Cardiac septum (tissue), 1 donor: ENCODE data around the gene CRAMP1. TPM values are rescaled to one million over a fixed set of nuclear protein-coding genes. Genes with fewer than 3 reads are reported as not detected.
"Not testable (repeated sequence)": the region's sequence is repeated elsewhere in the genome, so short reads cannot be mapped to it uniquely, and the experiment has no call there.

Experiments used
- DNase-seq: peaks from one replicate; pipeline ENCODE4 v3.0.0-alpha.2; 2020; ENCODE audit warnings: low spot score
- intact Hi-C: fragments of 100-400 bp; cut with DNase I; formaldehyde crosslinking; loops from one replicate; pipeline ENCODE4 v1.14.0; 2022
- long read RNA-seq: library from polyadenylated mRNA; unstranded; transcript quantifications from one replicate; pipeline ENCODE4 v2.0.0, GENCODE V29; 2021
- total RNA-seq: library from RNA; stranded (reverse); fragmentation: NEBNext Ultra II Directional; extraction: Animal tissue kit (Norgen Biotek cat#: 25700); gene quantifications from one replicate; pipeline ENCODE4 v1.2.1, GENCODE V29; 2021
- donor health status: DM: no; HTN: no; CAD: no.

CRAMP1 gene
- 12.4 TPM for total RNA-seq
- long read RNA-seq, partial matches to known transcripts, result 4 of 12 reads
- long read RNA-seq, other reads (novel, unspliced or antisense), result 8 of 12 reads

DNA sequence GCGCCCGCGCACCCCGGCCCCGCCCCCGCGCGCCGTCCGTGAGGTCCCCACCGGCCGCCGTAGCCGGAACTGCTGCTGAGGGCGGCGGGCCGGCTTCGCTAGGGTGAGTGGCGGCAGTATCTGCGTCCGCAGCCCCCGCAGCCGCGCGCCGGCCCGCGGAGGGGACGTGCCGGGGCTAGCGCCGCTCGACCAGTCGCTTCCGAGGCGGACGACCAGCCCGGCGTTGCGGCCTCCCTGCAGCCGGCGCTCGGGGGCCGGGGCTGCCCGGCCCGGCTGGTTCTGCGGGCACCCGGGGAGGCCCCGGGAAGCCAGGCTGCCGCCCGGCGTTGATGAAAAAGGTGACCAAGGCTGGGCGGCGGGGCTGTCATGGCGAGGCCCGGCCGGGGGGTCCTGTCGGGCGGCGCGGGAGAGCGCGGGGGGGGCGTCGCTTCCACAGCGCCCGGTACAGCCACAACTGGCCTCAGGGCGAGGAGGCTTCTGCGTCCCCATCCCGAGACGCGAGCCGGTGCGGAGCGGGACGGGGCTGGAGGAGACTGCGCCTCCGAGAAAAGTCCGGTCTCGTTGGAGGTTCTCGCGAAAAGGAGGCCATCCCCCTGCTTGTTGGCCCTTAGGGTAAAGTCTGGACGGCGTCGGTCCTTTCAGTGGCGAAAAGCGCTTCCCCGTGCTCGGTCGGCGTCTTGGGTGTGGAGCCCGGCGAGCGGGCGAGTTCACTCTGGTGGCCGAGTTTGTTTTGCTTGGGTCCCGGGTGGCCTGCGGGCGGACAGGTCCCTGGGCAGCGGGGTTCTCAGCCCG lies at the start of gene CRAMP1:
Gene CRAMP1 (plus strand): TSS at position 41 of the 792 bp plus-strand sequence. CDS start 2,280 bp downstream, outside the sequence.
- intact Hi-C loops, result loop anchor here (2.0 to 10.0 kb wide), 3 partner anchors 75 to 118 kb away; partner anchors contain the start of genes MAPK8IP3 and TELO2
- DNase-seq, result no peak

DNA sequence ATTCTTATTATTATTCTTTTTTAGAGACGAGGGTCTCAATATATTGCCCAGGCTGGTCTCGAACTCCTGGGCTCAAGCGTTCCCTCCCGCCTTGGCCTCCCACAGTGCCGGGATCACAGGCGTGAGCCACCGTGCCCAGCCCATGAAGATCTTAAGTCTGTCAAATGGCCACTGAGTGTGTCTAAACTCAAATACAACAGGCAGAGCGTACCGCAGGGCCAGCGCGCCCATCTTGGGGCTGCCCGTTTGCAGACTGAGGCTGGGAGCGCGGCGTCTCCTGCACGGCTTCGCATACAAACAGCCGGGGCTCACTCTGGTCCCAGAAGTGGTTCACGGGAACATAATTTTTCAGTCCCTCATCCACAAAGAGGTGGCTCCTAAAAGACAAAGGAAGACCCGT lies 48.4 kb upstream of the CRAMP1 start:
- intact Hi-C loops, result no loop called here
- DNase-seq, result no peak

- intact Hi-C loops, result no loop called here
- no peak for DNase-seq
These were observed 47.8 kb upstream of the CRAMP1 start for GRCh38 chr16:1564325-1564724.

- no peak for DNase-seq
- intact Hi-C loops, result loop anchor here (5.0 kb wide), 1 partner anchor 68 kb away; no protein-coding TSS in a partner anchor
These were observed 46.9 kb upstream of the CRAMP1 start for GRCh38 chr16:1565083-1565805.

- intact Hi-C loops, result loop anchor here (5.0 kb wide), 1 partner anchor 71 kb away; no protein-coding TSS in a partner anchor
- DNase-seq, result no peak
These were observed 44.2 kb upstream of the CRAMP1 start for GRCh38 chr16:1567988-1568387.

DNA sequence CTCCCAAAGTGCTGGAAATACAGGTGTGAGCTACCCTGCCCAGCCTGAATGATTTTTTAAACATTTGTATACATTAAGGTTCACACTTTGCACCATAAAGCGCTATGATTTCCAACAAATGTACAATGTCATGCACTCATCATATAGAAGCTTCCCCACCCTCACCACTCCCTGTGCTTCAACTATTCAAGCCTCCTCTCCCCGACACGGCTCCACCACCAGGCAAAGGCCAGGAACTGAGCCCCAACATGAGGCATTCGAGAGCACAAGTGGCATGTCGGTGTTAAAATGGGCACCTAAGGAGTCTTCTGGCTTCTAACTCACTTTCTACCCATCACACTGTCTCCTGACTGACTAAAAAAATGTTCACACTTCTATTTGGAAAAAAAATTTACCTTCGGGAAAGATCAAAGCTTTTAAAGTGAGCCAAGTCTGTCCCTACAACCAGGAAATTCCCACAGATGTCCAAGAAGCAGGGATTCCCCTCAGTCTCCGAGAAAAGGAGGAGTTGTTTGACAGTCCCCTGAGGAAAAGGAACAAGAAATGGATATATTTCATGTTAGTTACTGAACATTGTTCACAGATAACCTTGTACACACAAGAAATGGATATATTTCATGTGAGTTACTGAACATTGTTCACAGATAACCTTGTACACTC lies 41.0 kb upstream of the CRAMP1 start:
- intact Hi-C loops, result no loop called here
- DNase-seq, result no peak

- intact Hi-C loops, result no loop called here
- no peak for DNase-seq
These were observed 39.5 kb upstream of the CRAMP1 start for GRCh38 chr16:1572673-1573072.

DNA sequence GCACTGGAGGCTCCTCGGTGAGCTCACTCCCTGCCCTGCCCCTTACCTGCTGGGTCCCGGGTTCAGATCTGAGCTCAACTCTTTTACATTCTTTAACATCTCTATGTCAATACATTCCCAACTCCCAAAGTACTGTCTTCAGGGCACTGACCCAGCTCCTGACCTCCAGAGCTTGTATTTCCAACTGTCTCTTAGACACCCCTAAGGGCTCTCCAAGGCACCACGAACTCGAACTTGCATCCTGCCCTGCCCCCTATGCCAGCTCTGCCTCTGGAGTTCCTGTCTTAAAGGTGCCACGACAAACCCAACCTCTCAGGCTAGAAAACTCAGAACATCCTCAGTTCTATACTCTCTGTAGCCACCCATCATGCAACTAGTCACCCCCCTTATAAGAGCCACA lies 38.9 kb upstream of the CRAMP1 start:
- no peak for DNase-seq
- intact Hi-C loops, result no loop called here

DNA sequence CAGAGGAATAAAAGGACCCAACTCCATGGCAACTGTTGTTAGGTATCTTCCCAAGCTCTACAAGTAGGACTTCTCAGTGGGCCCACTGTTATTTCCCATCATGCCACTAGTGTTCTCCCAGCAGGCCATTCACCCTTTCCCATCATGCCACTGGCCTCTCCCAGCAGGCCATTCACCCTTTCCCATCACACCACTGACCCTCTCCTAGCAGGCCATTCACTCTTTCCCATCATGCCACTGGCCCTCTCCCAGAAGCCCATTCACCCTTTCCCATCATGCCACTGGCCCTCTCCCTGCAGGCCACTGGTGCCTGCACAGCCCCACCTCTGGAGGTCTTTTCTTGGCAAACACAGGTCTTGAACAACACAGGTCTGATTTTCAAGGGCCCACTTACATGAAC lies 36.6 kb upstream of the CRAMP1 start:
- no peak for DNase-seq
- intact Hi-C loops, result no loop called here

DNA sequence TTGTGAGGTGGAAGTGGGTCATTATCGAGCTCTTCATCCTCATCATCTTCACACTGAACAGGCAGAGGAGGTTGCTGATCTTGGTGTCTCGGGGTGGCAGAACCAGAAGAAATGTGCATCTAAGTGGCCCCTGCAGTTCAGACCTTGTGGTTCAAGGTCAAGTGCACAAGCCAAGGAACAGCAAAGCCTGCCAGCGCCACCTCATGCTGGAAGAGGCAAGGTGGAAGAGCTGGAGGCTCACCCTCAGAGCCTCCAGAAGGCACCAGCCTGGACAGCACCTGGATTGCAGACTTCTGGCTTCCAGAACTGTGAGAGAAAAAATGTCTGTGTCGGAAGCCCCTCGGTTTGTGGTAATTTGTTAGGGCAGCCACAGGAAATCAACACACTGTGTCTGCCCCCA lies 32.9 kb upstream of the CRAMP1 start:
- intact Hi-C loops, result no loop called here
- no peak for DNase-seq

- intact Hi-C loops, result no loop called here
- no peak for DNase-seq
These were observed 31.9 kb upstream of the CRAMP1 start for GRCh38 chr16:1580256-1580655.

DNA sequence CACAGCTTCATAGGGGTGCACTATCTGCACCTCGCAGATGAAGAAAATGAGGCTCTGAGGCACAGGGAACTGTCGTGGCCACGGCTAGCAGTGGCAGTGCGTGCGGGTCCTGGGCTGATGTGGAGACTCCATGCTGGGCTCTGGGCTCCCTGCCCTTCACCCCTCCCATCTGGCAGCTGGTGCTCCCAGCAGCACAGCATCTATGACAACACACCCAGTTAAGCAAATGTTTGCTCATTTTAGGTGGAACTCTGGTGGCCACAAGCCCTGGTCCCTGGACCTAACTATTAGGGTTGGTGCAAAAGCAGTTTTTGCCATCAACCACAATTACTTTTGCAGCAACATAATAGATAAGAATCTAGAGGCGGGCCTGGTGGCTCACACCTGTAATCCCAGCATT lies 31.2 kb upstream of the CRAMP1 start:
- intact Hi-C loops, result no loop called here

DNA sequence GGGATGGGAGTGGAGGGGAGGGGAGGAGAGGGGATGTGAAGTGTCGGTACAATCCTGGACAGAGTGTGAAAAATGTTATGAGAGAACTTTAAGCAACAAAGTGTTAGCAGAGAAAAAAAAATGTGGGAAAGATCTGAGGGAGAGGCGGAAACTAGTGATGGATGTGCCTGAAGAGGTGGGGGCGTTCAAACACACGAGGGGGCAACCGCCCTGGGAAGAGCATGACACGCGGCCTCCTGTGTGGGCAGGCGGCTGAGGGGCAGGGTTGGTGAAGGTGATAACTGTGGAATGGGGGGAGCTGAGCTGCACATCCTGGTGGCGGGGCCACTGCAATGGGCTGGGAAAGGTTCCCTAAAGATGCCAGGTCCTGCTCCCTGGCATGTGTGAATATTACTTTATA lies 30.4 kb upstream of the CRAMP1 start:
- intact Hi-C loops, result no loop called here

More for the DNA sequence above, 31.2 kb upstream of the CRAMP1 start:
- DNase-seq, result no peak

GRCh38 chr16:1583180-1583579 lies 29.0 kb upstream of the CRAMP1 start:
- no peak for DNase-seq
- intact Hi-C loops, result no loop called here

More for the DNA sequence above, 30.4 kb upstream of the CRAMP1 start:
- no peak for DNase-seq

DNA sequence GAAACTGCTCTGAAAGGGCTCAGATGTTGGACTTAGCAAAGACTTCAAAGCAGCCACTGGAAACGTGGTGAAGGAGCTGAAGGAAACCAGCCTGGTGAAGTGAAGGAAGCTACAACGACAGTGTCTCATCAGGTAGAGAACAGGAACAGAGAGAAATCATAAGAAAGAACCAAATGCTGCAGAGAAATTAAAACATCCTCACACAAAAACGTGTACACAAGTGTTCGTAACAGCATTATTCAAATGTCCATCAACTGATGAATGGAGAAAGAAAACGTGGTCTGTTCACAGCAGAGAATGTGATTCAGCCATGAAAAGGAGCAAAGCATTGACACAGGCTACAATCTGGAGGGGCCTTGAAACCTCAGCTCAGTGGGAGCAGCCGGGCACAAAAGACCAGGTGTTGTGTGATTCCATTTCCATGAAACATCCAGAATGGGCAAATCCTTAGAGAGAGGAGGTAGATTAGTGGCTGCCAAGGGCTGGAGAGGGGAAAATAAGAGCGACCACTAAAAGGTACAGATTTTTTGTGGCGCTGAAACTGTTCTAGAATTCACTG lies 27.2 kb upstream of the CRAMP1 start:
- intact Hi-C loops, result no loop called here
- no peak for DNase-seq

DNA sequence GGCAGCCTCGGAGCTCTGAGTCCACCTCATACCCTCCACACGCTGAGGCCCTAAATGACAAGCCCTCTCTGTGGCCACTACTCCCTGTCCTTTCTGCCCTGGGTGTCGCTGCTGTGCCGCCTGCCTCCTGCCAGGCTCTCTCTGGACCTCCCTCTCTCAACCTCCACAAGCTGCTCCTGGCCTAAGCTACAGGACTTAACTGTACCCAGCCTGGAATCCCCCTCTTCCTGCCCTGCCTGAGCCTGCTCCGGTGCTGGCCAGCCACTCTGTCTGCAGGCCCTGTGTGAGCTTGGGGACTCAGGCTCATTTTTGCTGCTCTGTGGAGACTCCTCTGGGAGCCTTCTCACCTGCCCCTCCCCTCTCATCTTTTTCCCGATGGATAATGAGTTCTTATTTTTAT lies 21.8 kb upstream of the CRAMP1 start:
- no peak for DNase-seq
- intact Hi-C loops, result no loop called here

- DNase-seq, result no peak
- intact Hi-C loops, result no loop called here
These were observed 21.0 kb upstream of the CRAMP1 start for GRCh38 chr16:1590930-1591705.

DNA sequence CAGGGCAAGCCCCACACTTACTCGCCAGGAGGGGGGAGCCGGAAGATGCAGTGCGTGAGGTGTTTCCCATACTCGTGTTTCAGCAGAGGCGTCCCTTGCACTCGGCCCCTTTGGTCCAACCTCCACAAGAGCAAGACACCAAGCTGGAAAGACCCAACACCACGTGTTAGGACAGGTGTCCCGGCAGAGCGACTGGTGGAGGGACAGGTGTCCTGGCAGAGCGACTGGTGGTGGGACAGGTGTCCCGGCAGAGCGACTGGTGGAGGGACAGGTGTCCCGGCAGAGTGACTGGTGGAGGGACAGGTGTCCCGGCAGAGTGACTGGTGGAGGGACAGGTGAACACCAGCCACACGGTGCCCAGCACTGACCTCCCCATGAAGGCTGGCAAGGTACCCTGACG lies 19.7 kb upstream of the CRAMP1 start:
- intact Hi-C loops, result no loop called here
- no peak for DNase-seq

DNA sequence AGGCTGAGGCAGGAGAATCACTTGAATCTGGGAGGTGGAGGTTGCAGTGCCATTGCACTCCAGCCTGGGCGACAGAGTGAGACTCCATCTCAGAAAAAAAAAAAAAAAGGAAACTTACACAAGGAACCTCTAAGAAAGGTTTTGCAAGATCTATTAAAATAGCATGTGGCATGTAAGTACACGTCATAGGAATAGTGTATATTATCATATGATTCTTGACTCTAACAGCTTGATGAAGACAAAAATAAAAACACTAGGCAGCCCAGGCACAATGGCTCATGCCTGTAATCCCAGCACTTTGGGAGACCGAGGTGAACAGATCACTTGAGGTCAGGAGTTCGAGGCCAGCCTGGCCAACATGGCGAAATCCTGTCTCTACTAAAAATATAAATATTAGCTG lies 16.6 kb upstream of the CRAMP1 start:
- DNase-seq, intact Hi-C loops: not testable (repeated sequence)
